HCT116 (cell line): ENCODE data around the gene ANXA6. TPM values are rescaled to one million over a fixed set of nuclear protein-coding genes. Genes with fewer than 3 reads are reported as not detected.

Experiments
- ATAC-seq: fragments of 200-7000 bp; cut with Tn5 transposase; 2 replicates; pipeline ENCODE4 v1.9.1; 2020; ENCODE audit warnings: mild to moderate bottlenecking, moderate library complexity
- BruUV-seq: library from RNA; stranded (reverse); fragments of 400-500 nt; replicated peaks from 2 replicates; lab custom pipeline; 2021; lab: Mats Ljungman, UMichigan
- CTCF ChIA-PET: fragments of 300-600 bp; sonication (Branson Sonifier 250); formaldehyde crosslinking; loops from one replicate; lab custom pipeline; 2021; ENCODE audit warnings: antibody characterized with exemption; lab: Charles Lee
- POLR2A ChIA-PET: fragments of 300-600, 350-600 bp; sonication (Branson Sonifier 250); formaldehyde crosslinking; loops from one replicate; lab custom pipeline; 2021; ENCODE audit warnings: antibody characterized with exemption; lab: Charles Lee
- RAD21 ChIA-PET, 2 experiments: fragments of 300-600 bp; sonication (Branson Sonifier 250); formaldehyde crosslinking; loops; one replicate each; lab custom pipeline; 2023; ENCODE audit warnings: low total read pairs in 2 of 2; ENCODE audit not compliant: uncharacterized antibody in 2 of 2, unreplicated experiment in 2 of 2, low non-redundant PET in 1 of 2; lab: Charles Lee
- DNase-seq: peaks from one replicate; pipeline ENCODE4 v3.0.0-alpha.2; 2010; ENCODE audit warnings: low read depth, low spot score
- H2AFZ ChIP-seq: fragments of 200-600 bp; shearing (Covaris generic), sonication (generic); 2 replicates; pipeline ENCODE4 v1.6.1; 2017; ENCODE audit warnings: low read depth, mixed run types, mixed read lengths, antibody characterized with exemption, low read length; ENCODE audit not compliant: poor library complexity, severe bottlenecking
- H3K27ac ChIP-seq: 2 replicates; pipeline ENCODE4 v1.5.1; 2012; ENCODE audit warnings: low read depth, low read length
- H3K27me3 ChIP-seq: fragments of 200-600 bp; sonication (generic); 2 replicates; pipeline ENCODE4 v1.6.1; 2016; ENCODE audit warnings: mixed run types, low read length, mixed read lengths; ENCODE audit not compliant: insufficient read depth
- H3K36me3 ChIP-seq, 2 experiments: fragments of 200-500 bp in 1 of 2; fragments of 200-600 bp in 1 of 2; sonication (Bioruptor generic) in 1 of 2; sonication (generic) in 1 of 2; 2 replicates each; pipeline versions ENCODE4 v1.5.1 to v1.6.1; 2014 to 2016; ENCODE audit warnings: low read length in 2 of 2, inconsistent platforms in 1 of 2, mixed read lengths in 1 of 2, mixed run types in 1 of 2; ENCODE audit not compliant: insufficient read depth in 2 of 2, control insufficient read depth in 1 of 2
- H3K4me1 ChIP-seq, 2 experiments: fragments of 200-600 bp in 1 of 2; sonication (generic) in 1 of 2; 2 replicates each; pipeline versions ENCODE4 v1.5.1 to v1.6.1; 2012 to 2017; ENCODE audit warnings: low read length in 2 of 2, inconsistent platforms in 1 of 2, mild to moderate bottlenecking in 1 of 2, mixed read lengths in 1 of 2, mixed run types in 1 of 2, moderate library complexity in 1 of 2; ENCODE audit not compliant: insufficient read depth in 2 of 2, control insufficient read depth in 1 of 2
- H3K4me2 ChIP-seq: fragments of 200-600 bp; sonication (generic); 2 replicates; pipeline ENCODE4 v1.6.1; 2017; ENCODE audit warnings: mixed run types, low read length, mixed read lengths
- H3K4me3 ChIP-seq, 2 experiments: fragments of 200-600 bp in 1 of 2; sonication (generic) in 1 of 2; replicated peaks in 1 of 2; 2 replicates each; pipeline ENCODE4 v1.5.1; 2011 to 2016; ENCODE audit warnings: low read length in 2 of 2, control low read depth in 1 of 2, low read depth in 1 of 2, mild to moderate bottlenecking in 1 of 2, mixed read lengths in 1 of 2, mixed run types in 1 of 2
- H3K79me2 ChIP-seq: fragments of 200-600 bp; sonication (generic); 2 replicates; pipeline ENCODE4 v1.6.1; 2017; ENCODE audit warnings: mild to moderate bottlenecking, mixed run types, low read length, moderate library complexity, mixed read lengths; ENCODE audit not compliant: insufficient read depth
- H3K9ac ChIP-seq: fragments of 200-600 bp; sonication (generic); 2 replicates; pipeline ENCODE4 v1.6.1; 2016; ENCODE audit warnings: low read length, mixed read lengths
- H3K9me2 ChIP-seq: fragments of 200-600 bp; sonication (generic), shearing (Covaris generic); 2 replicates; pipeline ENCODE4 v1.6.1; 2017; ENCODE audit warnings: mixed run types, mild to moderate bottlenecking, moderate library complexity; ENCODE audit not compliant: insufficient read depth
- H3K9me3 ChIP-seq, 2 experiments: fragments of 200-500 bp in 1 of 2; fragments of 200-600 bp in 1 of 2; sonication (Bioruptor generic) in 1 of 2; sonication (generic) in 1 of 2; 2 replicates each; pipeline ENCODE4 v1.6.1; 2014 to 2017; ENCODE audit warnings: low read length in 2 of 2, mixed read lengths in 2 of 2, inconsistent platforms in 1 of 2, low read depth in 1 of 2, mild to moderate bottlenecking in 1 of 2, mixed run types in 1 of 2, moderate library complexity in 1 of 2; ENCODE audit not compliant: control insufficient read depth in 1 of 2, insufficient read depth in 1 of 2
- H4K20me1 ChIP-seq: fragments of 200-600 bp; sonication (generic), shearing (Covaris generic); 2 replicates; pipeline ENCODE4 v1.6.1; 2017; ENCODE audit warnings: mixed run types, mild to moderate bottlenecking, moderate library complexity; ENCODE audit not compliant: insufficient read depth
- CBX3 ChIP-seq: IDR thresholded peaks from 2 replicates; pipeline ENCODE4 v1.6.1; 2012; ENCODE audit warnings: low read depth
- EGR1 ChIP-seq: IDR thresholded peaks from 2 replicates; pipeline ENCODE4 v1.6.1; 2012; ENCODE audit warnings: low read depth
- EZH2 ChIP-seq: fragments of 200-600 bp; sonication (generic); IDR thresholded peaks from 2 replicates; pipeline ENCODE4 v1.6.1; 2017; ENCODE audit warnings: antibody characterized with exemption, mixed run types
- EZH2phosphoT487 ChIP-seq: fragments of 200-600 bp; IDR thresholded peaks from 2 replicates; pipeline ENCODE4 v1.6.1; 2018; ENCODE audit warnings: antibody characterized with exemption, borderline replicate concordance
- POLR2A ChIP-seq: IDR thresholded peaks from 2 replicates; pipeline ENCODE4 v1.7.0; 2011; ENCODE audit warnings: borderline replicate concordance; ENCODE audit not compliant: insufficient read depth, insufficient read length; ENCODE audit errors: extremely low read depth
- YY1 ChIP-seq: IDR thresholded peaks from 2 replicates; pipeline ENCODE4 v1.6.1; 2011; ENCODE audit warnings: low read length, low read depth, moderate library complexity, mild to moderate bottlenecking; ENCODE audit not compliant: insufficient replicate concordance; ENCODE audit errors: extremely low read depth
- ZNF274 ChIP-seq: fragments of 200-500 bp; sonication (Bioruptor generic); IDR thresholded peaks from 2 replicates; pipeline ENCODE4 v1.6.1; 2014; ENCODE audit warnings: mild to moderate bottlenecking, low read depth, low read length, inconsistent platforms
- intact Hi-C: fragments of 100-400 bp; cut with micrococcal nuclease; formaldehyde crosslinking; loops from 2 replicates; pipeline ENCODE4 v1.10.0; 2022
- total RNA-seq: library from RNA; stranded (reverse); gene quantifications from one replicate; pipeline ENCODE4 v1.2.1, GENCODE V29; 2021; ENCODE audit not compliant: unreplicated experiment
- TF ChIP-seq, protein P1 (sequence below), 3 experiments: fragments of 200-600 bp in 1 of 3; sonication (generic) in 1 of 3; IDR thresholded peaks in 2 of 3; conservative IDR thresholded peaks in 1 of 3; 2 replicates each; pipeline ENCODE4 v1.5.1; 2012 to 2017; ENCODE audit warnings: low read depth in 2 of 3, low read length in 2 of 3, antibody characterized with exemption in 1 of 3, borderline replicate concordance in 1 of 3, control low read depth in 1 of 3, mild to moderate bottlenecking in 1 of 3, mixed read lengths in 1 of 3, mixed run types in 1 of 3, moderate library complexity in 1 of 3; ENCODE audit not compliant: insufficient read depth in 1 of 3
- TF ChIP-seq, protein P2 (sequence below): IDR thresholded peaks from 2 replicates; pipeline ENCODE4 v1.6.1; 2012

ANXA6 gene
- total RNA-seq, 1 experiment from 2014 or later = 71.9 TPM

- Histone ChIP-seq H3K9me2 (no peaks in the 10 kb centered on the region), H2AFZ (peak overlapping the region; percentile 82), H3K9me3 (no peaks in the 10 kb centered on the region)
- RAD21 ChIA-PET = interaction anchor here (0.8 to 1.0 kb wide), 2 partner anchors 32 kb away, joined by 3 to 6 read pairs; no protein-coding TSS in a partner anchor
- peak; percentile 59 for TF ChIP-seq EGR1
- no peak for TF ChIP-seq POLR2A
- TF ChIP-seq, protein P1, sequence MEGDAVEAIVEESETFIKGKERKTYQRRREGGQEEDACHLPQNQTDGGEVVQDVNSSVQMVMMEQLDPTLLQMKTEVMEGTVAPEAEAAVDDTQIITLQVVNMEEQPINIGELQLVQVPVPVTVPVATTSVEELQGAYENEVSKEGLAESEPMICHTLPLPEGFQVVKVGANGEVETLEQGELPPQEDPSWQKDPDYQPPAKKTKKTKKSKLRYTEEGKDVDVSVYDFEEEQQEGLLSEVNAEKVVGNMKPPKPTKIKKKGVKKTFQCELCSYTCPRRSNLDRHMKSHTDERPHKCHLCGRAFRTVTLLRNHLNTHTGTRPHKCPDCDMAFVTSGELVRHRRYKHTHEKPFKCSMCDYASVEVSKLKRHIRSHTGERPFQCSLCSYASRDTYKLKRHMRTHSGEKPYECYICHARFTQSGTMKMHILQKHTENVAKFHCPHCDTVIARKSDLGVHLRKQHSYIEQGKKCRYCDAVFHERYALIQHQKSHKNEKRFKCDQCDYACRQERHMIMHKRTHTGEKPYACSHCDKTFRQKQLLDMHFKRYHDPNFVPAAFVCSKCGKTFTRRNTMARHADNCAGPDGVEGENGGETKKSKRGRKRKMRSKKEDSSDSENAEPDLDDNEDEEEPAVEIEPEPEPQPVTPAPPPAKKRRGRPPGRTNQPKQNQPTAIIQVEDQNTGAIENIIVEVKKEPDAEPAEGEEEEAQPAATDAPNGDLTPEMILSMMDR (IDR thresholded peaks at IDR 0.05 in 2 of 3, conservative IDR thresholded peaks at IDR 0.05 in 1 of 3; ENCODE audit: borderline replicate concordance in 1 of 3, insufficient read depth in 1 of 3, low read depth in 2 of 3, low read length in 2 of 3) = no peak
- no peak for TF ChIP-seq EZH2phosphoT487
- TF ChIP-seq CBX3 = no peak
- TF ChIP-seq EZH2 = no peak
- TF ChIP-seq YY1 = no peak
- TF ChIP-seq ZNF274 = no peak
- TF ChIP-seq, protein P2, sequence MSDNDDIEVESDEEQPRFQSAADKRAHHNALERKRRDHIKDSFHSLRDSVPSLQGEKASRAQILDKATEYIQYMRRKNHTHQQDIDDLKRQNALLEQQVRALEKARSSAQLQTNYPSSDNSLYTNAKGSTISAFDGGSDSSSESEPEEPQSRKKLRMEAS = peak; percentile 35; the same call in 1 of the 2 replicates
- TF ChIP-seq, all 23 proteins: peak for 2
- Histone ChIP-seq H3K36me3 (no peaks in the 10 kb centered on the region), H3K4me1 (peaks cover 19 to 36% of the 10 kb centered on the region in 2 experiments), H3K4me3 (peak overlapping the region; percentile 71 to 74), H3K9ac (peak overlapping the region; percentile 78), H4K20me1 (no peaks in the 10 kb centered on the region), H3K27ac (peak overlapping the region; percentile 45), H3K79me2 (peaks cover 11% of the 10 kb centered on the region; the same call in 1 of the 2 replicates), H3K4me2 (peak overlapping the region; percentile 92), H3K27me3 (no peaks in the 10 kb centered on the region)
- CTCF ChIA-PET = interaction anchor here (0.8 to 2.2 kb wide), 6 partner anchors 10 to 110 kb away, joined by 3 to 11 read pairs (median 4); no protein-coding TSS in a partner anchor
- no TSS peak for BruUV-seq
- DNase-seq = peak; percentile 23
- ATAC-seq = peak; percentile 50
- intact Hi-C loops = no loop called here
- POLR2A ChIA-PET = interaction anchor here (1.4 kb wide), 1 partner anchor 24 kb away, joined by 4 read pairs; no protein-coding TSS in a partner anchor
Observed at GRCh38 chr5:151158287-151158661, 695 bp upstream of the ANXA6 start.
